Panc1 (cell line): ENCODE measurements around the gene NKX6-2. TPM values are rescaled to one million over a fixed set of nuclear protein-coding genes. Genes with fewer than 3 reads are reported as not detected.

Source experiments
- ATAC-seq: fragments of 200-7000 bp; cut with Tn5 transposase; 2 replicates; pipeline ENCODE4 v1.9.1; 2020; ENCODE audit warnings: mild to moderate bottlenecking, moderate library complexity
- BruUV-seq: library from RNA; stranded (reverse); fragments of 400-500 nt; replicated peaks from 2 replicates; lab custom pipeline; 2021; lab: Mats Ljungman, UMichigan
- CTCF ChIA-PET: fragments of 300-600 bp; sonication (Branson Sonifier 250); formaldehyde crosslinking; loops from one replicate; lab custom pipeline; 2022; ENCODE audit warnings: antibody characterized with exemption; lab: Charles Lee
- POLR2A ChIA-PET: fragments of 300-600 bp; sonication (Branson Sonifier 250); formaldehyde crosslinking; loops from one replicate; lab custom pipeline; 2022; ENCODE audit warnings: antibody characterized with exemption; lab: Charles Lee
- DNase-seq: peaks from one replicate; pipeline ENCODE4 v3.0.0-alpha.2; 2010; ENCODE audit warnings: low read depth, low spot score
- H3K27ac ChIP-seq: 2 replicates; pipeline ENCODE4 v1.5.1; 2011; ENCODE audit warnings: mild to moderate bottlenecking, low read length, inconsistent platforms
- H3K27me3 ChIP-seq: fragments of 200-500 bp; sonication (Bioruptor generic); 2 replicates; pipeline ENCODE4 v1.6.0; 2014; ENCODE audit warnings: low read length, inconsistent platforms; ENCODE audit not compliant: control insufficient read depth, insufficient read depth
- H3K36me3 ChIP-seq: fragments of 200-500 bp; sonication (Bioruptor generic); 2 replicates; pipeline ENCODE4 v1.5.1; 2014; ENCODE audit warnings: inconsistent platforms, mild to moderate bottlenecking, low read length, moderate library complexity; ENCODE audit not compliant: control insufficient read depth, insufficient read depth
- H3K4me1 ChIP-seq: 2 replicates; pipeline ENCODE4 v1.5.1; 2011; ENCODE audit warnings: inconsistent platforms, mild to moderate bottlenecking, low read length, moderate library complexity; ENCODE audit not compliant: control insufficient read depth, insufficient read depth
- H3K4me3 ChIP-seq, 2 experiments: 2 replicates each; pipeline ENCODE4 v1.5.1; 2011 to 2012; ENCODE audit warnings: low read depth in 2 of 2, low read length in 2 of 2, mild to moderate bottlenecking in 2 of 2, inconsistent platforms in 1 of 2, moderate library complexity in 1 of 2
- H3K9me3 ChIP-seq: fragments of 200-500 bp; sonication (Bioruptor generic); 2 replicates; pipeline ENCODE4 v1.5.1; 2014; ENCODE audit warnings: low read depth, mild to moderate bottlenecking, inconsistent platforms, low read length, moderate library complexity; ENCODE audit not compliant: control insufficient read depth, insufficient read depth
- POLR2AphosphoS5 ChIP-seq: IDR thresholded peaks from 2 replicates; pipeline ENCODE4 v1.6.1; 2012; ENCODE audit warnings: mild to moderate bottlenecking, low read depth, low read length, moderate library complexity
- SIN3A ChIP-seq: IDR thresholded peaks from 2 replicates; pipeline ENCODE4 v1.6.1; 2012; ENCODE audit warnings: low read depth, mild to moderate bottlenecking, low read length, moderate library complexity, borderline replicate concordance; ENCODE audit not compliant: insufficient read depth
- TCF7L2 ChIP-seq: IDR thresholded peaks from 2 replicates; pipeline ENCODE4 v1.6.1; 2011; ENCODE audit warnings: mild to moderate bottlenecking, low read depth, low read length, inconsistent platforms
- in situ Hi-C: cut with HindIII; loops from 2 replicates; pipeline ENCODE4 v1.10.0; 2016; ENCODE audit warnings: low sequenced_read_pairs, low pct_unique_long_range_greater_than_20kb
- intact Hi-C: fragments of 100-400 bp; cut with micrococcal nuclease; formaldehyde crosslinking; loops from one replicate; pipeline ENCODE4 v1.10.0; 2022; ENCODE audit not compliant: unreplicated experiment
- total RNA-seq: library from RNA; stranded (reverse); gene quantifications from one replicate; pipeline ENCODE4 v1.2.1, GENCODE V29; 2021; ENCODE audit not compliant: unreplicated experiment
- TF ChIP-seq, protein P1 (sequence below), 2 experiments: IDR thresholded peaks; 2 replicates each; pipeline ENCODE4 v1.6.1; 2011 to 2012; ENCODE audit warnings: low read depth in 2 of 2, control low read depth in 1 of 2, low read length in 1 of 2, mild to moderate bottlenecking in 1 of 2, moderate library complexity in 1 of 2; ENCODE audit not compliant: insufficient read depth in 1 of 2
- TF ChIP-seq, protein P2 (sequence below): fragments of 450-650 bp; IDR thresholded peaks from 2 replicates; pipeline ENCODE4 v1.5.1; 2017; ENCODE audit warnings: mild to moderate bottlenecking

The NKX6-2 gene
- total RNA-seq, 1 experiment from 2014 or later = 1.6 TPM

DNA sequence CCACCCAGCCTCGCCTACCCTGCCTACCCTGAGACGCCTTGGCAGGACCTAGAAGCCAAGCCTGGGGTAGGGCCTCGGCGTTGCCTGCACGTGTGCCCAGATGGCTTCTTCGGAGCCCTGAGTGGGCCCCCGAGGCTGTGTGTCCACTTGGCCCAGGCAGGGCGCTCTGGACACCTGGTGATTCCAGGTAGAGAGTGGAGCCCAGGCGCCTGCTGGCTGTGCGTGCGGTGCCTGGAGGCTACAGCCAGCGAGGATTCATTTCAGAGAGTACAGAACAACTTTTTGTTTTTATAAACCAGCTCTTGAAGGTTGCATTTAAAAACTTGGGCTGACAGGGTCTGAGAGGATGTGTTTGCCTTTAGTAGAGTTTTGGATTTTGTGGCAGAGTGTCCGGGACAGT is 40.0 kb downstream of the NKX6-2 start:
- no peaks in the 10 kb centered on the region for H3K36me3 ChIP-seq
- H3K27me3 ChIP-seq = no peaks in the 10 kb centered on the region
- no TSS peak for BruUV-seq
- H3K9me3 ChIP-seq = no peaks in the 10 kb centered on the region
- intact Hi-C loops = no loop called here
- H3K4me3 ChIP-seq = no peak overlapping the region
- ATAC-seq = no peak
- TF ChIP-seq POLR2AphosphoS5 (no peak), SIN3A (no peak), TCF7L2 (no peak)
- TF ChIP-seq, protein P1, sequence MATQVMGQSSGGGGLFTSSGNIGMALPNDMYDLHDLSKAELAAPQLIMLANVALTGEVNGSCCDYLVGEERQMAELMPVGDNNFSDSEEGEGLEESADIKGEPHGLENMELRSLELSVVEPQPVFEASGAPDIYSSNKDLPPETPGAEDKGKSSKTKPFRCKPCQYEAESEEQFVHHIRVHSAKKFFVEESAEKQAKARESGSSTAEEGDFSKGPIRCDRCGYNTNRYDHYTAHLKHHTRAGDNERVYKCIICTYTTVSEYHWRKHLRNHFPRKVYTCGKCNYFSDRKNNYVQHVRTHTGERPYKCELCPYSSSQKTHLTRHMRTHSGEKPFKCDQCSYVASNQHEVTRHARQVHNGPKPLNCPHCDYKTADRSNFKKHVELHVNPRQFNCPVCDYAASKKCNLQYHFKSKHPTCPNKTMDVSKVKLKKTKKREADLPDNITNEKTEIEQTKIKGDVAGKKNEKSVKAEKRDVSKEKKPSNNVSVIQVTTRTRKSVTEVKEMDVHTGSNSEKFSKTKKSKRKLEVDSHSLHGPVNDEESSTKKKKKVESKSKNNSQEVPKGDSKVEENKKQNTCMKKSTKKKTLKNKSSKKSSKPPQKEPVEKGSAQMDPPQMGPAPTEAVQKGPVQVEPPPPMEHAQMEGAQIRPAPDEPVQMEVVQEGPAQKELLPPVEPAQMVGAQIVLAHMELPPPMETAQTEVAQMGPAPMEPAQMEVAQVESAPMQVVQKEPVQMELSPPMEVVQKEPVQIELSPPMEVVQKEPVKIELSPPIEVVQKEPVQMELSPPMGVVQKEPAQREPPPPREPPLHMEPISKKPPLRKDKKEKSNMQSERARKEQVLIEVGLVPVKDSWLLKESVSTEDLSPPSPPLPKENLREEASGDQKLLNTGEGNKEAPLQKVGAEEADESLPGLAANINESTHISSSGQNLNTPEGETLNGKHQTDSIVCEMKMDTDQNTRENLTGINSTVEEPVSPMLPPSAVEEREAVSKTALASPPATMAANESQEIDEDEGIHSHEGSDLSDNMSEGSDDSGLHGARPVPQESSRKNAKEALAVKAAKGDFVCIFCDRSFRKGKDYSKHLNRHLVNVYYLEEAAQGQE (IDR thresholded peaks at IDR 0.05; ENCODE audit: insufficient read depth in 1 of 2, low read depth in 2 of 2, low read length in 1 of 2) = no peak
- TF ChIP-seq, protein P2, sequence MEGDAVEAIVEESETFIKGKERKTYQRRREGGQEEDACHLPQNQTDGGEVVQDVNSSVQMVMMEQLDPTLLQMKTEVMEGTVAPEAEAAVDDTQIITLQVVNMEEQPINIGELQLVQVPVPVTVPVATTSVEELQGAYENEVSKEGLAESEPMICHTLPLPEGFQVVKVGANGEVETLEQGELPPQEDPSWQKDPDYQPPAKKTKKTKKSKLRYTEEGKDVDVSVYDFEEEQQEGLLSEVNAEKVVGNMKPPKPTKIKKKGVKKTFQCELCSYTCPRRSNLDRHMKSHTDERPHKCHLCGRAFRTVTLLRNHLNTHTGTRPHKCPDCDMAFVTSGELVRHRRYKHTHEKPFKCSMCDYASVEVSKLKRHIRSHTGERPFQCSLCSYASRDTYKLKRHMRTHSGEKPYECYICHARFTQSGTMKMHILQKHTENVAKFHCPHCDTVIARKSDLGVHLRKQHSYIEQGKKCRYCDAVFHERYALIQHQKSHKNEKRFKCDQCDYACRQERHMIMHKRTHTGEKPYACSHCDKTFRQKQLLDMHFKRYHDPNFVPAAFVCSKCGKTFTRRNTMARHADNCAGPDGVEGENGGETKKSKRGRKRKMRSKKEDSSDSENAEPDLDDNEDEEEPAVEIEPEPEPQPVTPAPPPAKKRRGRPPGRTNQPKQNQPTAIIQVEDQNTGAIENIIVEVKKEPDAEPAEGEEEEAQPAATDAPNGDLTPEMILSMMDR = no peak
- CTCF ChIA-PET = no interaction called here
- H3K27ac ChIP-seq = no peak overlapping the region
- POLR2A ChIA-PET = no interaction called here
- in situ Hi-C loops = no loop called here
- no peak for DNase-seq
- no peaks in the 10 kb centered on the region for H3K4me1 ChIP-seq

DNA sequence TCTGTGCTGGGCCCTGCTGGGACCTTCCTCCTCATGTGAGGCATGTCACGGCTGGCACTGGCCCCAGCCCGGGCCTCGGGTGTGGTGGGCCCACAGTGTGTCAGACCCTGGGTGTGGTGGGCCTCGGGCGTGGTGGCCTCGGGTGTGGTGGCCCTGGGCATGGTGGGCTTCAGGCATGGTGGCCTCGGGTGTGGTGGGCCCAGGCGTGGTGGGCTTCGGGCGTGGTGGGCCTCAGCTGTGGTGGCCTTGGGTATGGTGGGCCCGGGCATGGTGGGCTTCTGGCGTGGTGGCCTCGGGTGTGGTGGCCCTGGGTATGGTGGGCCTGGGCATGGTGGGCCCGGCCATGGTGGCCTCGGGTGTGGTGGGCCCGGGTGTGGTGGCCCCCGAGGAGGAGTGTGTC is 40.4 kb downstream of the NKX6-2 start:
- TF ChIP-seq SIN3A (no peak), TCF7L2 (no peak), POLR2AphosphoS5 (no peak)
- TF ChIP-seq, protein P2 = no peak
- TF ChIP-seq, protein P1 (IDR thresholded peaks at IDR 0.05; ENCODE audit: insufficient read depth in 1 of 2, low read depth in 2 of 2, low read length in 1 of 2) = no peak

More for the DNA sequence above, 40.4 kb downstream of the NKX6-2 start:
- H3K36me3 ChIP-seq = no peaks in the 10 kb centered on the region
- in situ Hi-C loops (no loop called here), intact Hi-C loops (no loop called here)
- no peaks in the 10 kb centered on the region for H3K27me3 ChIP-seq
- no TSS peak for BruUV-seq
- ChIA-PET POLR2A (no interaction called here), CTCF (no interaction called here)
- H3K9me3 ChIP-seq = no peaks in the 10 kb centered on the region
- ATAC-seq (no peak), DNase-seq (no peak)
- no peak overlapping the region for H3K27ac ChIP-seq
- no peaks in the 10 kb centered on the region for H3K4me1 ChIP-seq
- no peak overlapping the region for H3K4me3 ChIP-seq
